ENCODE measurements around the gene DHX58.
A peak's percentile ranks its signal among the peaks of the same experiment; 100 is the strongest.
"Not testable (repeated sequence)": the region's sequence is repeated elsewhere in the genome, so short reads cannot be mapped to it uniquely, and the experiment has no call there.

DHX58 gene

DNA sequence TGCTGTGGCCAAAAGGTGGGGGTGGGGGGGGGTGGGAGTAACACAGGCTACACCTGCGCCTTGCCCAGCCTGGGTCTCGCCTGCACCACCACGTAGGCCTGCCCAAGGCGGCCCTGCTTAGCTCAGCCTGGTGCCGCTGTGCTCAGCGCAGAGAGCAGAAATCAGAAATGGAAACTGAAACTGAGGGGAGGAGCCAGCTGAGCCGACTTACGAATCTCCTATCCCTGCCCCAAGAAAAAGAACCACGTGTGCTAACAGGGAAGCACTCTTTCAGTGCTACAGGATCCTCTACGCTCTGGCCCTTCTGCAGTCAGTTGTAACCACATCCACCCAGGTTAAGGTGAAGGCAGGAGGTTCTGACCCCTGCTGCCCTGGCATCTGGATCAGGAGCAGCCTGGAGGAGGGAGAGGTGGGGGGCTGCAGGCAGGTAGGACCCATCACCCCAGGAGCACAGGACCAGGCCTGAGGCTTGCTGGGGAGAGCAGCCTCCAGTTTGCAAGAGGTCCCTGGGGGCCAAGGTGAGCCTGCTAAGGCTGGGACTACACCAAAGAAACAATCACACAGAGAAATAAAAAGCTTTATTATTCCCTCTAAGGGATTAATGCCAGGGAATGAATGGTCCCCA lies at the start of gene DHX58:
Gene DHX58 (minus strand): TSS at position 163 of the 625 bp plus-strand sequence. CDS start 822 bp downstream, outside the sequence.
- peak; percentile 95 for DNase-seq

DNA sequence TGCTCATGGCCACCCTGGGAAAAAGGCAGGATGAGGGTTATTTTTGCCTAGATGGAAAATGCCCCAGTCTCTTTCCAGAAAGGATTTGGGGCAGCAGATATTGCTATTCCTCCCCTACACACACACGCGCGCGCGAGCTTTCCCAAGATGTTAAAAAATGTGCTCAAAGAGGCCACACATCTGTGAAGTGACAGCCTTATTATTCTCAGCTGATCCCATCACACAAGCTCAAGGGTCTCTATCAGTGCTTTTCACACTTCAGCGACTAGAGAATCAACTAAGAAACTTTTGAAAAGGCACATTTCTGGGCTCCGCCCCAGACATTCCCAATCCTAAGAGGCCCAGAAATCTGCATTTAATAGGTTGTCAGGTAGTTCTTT lies 48.0 kb upstream of the DHX58 start:
- DNase-seq, result no peak

DNA sequence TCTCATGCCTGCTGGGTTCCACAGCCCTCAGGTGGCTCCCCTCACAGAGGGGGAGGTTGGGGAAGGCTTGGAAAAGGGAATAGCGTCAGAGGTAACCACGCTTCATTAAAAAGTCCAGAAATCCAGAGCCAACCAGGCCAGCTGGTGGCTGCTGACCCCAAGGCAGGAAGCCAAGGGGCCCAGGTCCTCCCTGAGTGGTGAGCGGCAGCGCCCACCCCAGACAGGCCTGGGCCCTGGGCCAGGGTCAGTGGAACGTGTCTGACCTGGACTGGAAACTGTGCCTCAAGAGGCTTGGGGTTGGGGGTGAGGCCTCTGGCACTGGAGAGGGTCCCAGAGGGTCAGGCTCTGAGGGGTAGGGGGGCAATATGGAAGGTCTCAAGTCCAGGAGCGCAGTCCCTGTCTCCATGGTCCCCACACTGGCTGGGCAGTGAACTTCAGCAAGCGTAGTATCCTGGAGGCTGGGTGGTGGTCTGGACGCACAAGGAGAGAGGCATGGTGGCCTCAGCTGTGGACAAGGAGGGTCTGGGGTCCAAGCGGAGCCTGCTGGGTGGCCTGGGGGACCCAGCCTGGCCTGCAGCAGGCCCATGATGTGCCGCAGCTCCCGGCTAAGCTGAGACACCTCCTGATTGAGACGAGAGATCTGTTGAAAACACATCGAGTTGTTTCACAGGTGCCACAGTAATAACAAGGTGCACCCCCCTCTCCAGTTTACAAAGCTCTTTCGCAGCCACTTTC lies 47.4 kb upstream of the DHX58 start:
- no peak for DNase-seq

DNA sequence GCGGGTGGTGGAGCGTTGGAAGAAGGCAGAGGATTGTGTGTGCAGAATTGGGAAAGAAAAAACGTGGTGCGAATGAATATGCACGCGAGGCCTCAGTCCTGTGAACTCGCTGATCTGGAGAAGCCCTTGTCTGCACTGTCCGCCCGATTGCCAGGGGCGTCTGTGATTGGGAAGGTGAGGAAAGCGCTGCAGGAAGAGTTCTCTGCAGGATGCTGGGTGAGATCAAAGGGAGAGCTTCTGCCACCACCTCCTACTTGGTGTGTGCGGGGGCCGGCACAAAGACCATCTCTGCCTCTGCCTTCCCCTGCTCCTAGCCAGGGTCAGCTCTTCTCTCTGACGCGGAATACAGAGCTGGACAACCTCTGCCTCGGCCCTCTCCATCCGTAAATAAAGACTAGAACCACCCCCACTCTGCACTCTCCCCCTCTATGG lies 43.1 kb upstream of the DHX58 start:
- DNase-seq, result no peak

DNA sequence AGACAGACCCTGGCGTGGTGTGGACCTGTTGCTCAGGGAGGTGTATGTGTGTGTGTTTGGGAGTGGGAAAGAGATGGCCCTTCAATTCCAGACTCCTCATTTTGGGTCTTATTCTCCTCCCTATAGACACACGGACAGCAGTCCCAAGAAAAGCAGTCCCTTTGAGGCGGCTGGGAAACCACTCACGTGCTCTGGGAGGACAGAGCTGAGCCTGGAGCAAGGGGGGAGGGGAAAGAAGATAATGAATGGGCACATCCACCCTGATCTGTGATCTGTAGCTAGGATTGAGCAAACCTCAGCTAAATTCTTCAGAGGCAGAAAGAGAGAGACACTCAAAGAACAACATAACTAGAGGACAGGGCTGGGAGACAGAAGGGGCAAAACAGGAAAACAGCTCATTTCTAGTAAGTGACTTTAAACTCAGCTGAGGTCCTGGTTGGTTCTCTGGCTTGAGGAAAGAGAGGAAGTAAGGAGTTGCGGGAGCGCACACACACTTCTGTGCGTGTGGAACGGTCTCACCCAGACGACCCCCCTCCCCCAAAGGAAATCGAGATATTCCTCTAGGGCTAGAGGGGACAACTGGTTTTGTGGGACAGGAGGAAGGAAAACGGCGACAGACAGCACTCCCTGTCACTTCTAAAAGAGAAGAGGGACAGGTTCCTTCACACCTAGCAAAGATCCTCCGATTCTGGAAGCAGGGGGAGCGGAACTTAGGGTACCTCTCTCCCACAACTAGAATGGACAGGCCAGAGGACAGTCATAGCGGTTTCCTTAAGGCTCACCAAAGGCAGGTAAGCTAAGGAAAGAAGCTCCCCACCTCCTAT lies 41.6 kb upstream of the DHX58 start:
- peak; percentile 15 for DNase-seq

DNA sequence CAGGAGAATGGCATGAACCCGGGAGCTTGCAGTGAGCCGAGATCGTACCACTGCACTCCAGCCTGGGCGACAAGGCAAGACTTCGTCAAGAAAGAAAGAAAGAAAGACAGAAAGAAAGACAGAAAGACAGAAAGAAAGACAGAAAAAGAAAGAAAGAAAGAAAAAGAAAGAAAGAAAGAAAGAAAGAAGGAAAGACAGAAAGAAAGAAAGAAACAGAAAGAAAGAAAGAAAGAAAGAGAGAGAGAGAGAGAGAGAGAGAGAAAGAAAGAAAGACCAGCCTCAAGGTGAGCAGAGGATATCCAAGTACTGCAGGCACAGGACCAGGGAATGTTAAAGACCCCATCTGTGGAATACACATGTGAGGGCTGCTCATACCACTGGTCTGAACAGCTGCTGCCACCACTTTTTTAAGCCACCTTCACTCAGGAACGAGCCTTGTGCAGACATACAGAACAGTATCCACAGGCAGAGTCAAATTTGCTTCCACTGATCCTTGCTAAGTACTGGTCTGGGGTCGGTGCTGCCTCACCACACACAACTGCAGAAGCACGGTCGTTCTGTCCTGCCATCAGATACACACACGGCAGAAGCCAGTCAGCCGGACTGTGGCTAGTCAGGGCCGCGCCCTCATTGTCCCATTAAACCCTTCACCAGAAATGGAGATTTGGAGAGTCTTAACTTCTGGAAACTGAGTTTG lies 34.5 kb upstream of the DHX58 start:
- DNase-seq, result no peak

DNA sequence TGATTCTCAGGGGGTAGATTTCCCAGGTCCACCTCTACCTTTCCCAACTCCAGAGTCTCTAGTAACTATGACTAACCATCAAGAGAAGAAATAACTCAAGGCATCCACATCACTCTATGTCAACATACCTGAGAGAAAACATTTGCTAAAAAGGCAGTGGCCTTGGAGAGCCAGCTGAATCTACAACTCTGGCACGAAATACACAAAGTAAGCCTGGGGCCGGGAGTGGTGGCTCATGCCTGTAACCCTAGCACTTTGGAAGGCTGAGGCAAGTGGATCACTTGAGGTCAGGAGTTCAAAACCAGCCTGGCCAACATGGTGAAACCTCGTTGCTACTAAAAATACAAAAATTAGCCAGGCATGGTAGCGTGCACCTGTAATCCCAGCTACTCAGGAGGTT lies 30.6 kb upstream of the DHX58 start:
- not testable (repeated sequence) for DNase-seq

DNA sequence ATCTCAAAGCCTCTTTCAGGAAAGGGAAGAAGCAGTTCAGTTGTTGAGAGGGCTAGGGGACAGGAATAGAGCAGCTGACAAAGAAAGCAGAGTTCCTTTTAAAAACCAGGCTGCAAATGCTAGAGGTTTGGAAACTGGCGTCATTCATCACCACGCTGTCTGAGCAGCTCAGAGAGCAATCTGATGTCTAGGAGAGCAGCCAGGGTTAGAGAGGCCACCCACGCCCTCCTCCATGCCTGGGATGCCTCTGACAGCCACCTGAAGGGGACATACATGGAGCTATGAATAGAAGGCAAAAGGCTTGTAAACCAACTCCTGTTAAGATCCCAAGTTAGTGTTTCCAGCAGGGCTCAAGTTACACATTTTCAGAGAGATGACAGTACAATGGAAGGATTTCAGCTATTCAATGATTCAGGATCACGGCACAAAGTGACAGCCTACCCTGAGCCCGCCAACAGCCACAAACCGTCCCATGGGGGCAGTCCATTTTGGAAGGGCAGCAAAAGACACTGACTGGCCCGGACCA lies 29.9 kb upstream of the DHX58 start:
- DNase-seq, result no peak

DNA sequence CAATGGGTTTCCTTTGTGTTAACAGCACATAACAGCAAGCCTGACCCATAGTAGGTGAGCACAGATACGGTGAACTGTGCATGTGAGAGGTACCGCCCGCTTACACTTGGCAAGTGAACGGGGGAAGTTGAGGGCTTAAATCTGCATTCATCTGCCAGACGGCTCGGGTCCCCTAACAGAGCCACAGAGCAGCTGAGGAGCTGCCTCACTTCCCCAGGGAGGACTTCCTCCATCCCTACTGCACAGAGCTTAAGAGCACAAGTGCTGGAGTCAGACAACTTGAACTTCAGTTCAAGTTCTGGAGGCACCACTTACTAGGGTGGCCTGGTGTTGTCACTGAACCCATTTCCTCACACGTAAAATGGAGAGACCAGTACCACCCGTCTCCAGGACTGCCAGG lies 28.9 kb upstream of the DHX58 start:
- no peak for DNase-seq

DNA sequence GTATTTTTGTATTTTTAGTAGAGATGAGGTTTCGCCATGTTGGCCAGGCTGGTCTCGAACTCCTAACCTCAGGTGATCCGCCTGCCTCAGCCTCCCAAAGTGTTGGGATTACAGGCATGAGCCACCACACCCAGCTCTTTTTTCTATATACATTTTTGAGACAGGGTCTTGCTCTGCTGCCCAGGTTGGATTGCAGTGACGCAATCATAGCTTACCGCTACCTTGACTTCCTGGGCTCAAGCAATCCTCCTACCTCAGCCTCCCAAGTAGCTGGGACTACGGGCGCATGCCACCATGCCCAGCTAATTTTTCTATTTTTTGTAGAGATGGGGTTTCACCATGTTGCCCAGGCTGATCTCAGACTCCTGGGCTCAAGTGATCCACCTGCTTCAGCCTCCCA lies 28.2 kb upstream of the DHX58 start:
- DNase-seq, result not testable (repeated sequence)

DNA sequence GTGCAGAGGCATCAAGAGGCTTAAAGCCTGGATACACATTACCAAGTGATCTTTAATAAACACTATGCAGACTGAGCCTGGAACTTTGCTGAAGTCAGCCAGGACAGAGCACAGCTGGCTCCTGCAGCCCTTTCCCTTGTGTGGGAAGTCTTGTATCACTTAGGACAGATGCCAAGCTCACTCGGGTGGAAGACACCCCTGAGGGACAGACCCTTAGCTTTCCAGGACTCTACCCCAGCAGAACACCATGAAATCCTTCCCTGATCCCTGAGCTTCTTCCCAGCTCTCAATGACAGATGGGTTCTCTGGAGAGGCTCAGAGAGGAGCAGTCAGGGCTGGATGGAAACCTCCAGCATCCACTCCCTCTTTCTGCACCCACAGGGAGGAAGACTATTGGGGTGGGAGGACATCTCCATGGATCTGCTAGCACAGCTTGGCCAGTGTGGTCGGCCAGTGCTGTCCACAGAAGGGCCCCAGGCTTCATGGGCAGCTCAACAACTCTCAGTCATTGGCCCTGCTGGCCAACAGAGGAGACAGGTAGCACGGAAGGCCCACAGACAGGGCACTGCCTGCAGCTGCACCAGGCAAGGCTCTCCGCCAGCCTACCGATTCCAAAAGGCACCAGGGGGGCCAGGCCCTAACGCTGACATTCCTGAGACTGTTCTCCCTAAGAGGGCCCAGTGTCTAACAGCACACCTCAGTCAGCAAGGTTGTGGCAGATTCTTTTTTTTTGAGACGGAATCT lies 26.4 kb upstream of the DHX58 start:
- no peak for DNase-seq

DNA sequence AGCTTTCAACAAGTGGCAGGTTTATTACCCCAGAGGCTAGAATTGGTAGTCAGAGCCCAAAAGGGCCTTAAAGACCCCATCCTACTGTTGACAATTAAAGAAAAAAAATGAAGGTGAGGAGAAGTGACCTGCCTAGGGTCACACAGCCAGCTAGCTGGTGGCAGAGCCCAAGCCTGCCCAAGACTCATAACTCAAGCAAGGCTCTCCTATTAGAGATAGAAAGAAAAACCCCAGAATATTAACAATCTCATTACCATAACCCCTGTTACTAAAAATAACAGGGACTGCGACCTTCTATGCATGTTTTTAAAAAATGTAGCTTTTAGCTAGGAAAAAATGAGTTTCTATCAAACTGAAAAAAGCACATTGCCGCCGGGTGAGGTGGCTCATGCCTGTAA lies 24.1 kb upstream of the DHX58 start:
- DNase-seq, result no peak

DNA sequence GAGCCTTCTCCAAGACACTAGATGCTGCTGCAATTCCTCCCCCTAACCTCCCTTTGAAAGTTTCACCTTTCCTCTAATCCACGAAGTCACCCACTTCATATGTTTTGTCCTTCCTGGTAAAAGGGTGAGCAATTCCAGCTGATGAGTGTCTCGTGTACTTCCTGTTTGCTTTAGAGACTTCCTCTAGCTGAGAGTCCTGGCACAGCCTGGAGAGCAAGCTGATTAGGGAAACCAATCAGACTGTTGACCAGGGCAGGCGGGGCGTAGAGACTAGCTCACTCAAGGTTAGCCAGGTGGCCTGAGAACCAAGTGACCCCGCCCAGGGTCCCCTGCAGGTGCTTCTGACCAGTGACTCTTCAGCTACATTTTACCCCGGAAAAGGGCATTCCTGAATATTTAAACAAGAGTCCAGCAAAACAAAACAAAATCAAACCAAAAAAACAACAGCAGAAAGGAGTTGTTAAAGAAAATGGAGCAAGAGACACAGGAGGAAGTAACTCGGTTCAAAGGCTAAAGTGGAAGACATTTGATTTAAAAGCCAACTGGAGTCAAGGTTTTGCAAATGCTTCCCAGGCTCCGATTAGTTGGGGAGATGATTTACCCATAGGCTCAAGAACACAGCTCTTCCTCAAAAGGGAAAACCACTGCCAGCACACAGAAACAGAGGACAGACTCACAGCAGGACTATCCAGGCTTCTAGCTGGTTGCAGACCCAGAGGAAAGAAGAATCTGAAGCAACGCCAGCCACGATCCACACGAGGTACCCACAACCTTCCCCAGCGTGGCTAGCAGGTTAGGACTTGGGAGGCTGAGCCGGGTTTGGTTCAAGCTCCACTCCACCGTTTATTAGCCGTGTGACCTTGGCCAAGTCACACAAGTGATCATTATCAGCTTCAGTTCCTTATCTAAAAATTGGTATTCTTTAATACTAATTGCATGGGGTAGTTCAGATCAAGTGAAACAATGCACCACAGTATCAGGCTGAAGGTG lies 23.4 kb upstream of the DHX58 start:
- DNase-seq, result peak; percentile 19

DNA sequence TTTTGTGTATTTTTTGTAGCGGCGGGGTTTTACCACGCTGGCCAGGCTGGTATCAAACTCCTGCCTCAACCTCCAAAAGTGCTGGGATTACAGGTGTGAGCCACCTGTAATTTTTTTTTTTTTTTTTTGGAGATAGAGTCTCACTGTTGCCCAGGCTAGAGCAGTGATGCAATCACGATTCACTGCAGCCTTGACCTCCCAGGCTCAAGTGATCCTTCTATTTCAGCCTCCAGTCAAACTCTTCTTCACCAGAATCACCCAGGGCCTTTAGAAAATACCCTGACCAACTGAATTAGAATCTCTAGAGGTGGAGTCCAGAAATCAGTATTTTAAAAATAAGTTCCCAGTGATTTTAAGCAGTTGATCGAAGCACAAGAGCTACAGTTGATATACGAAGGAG lies 22.6 kb upstream of the DHX58 start:
- DNase-seq, result no peak

DNA sequence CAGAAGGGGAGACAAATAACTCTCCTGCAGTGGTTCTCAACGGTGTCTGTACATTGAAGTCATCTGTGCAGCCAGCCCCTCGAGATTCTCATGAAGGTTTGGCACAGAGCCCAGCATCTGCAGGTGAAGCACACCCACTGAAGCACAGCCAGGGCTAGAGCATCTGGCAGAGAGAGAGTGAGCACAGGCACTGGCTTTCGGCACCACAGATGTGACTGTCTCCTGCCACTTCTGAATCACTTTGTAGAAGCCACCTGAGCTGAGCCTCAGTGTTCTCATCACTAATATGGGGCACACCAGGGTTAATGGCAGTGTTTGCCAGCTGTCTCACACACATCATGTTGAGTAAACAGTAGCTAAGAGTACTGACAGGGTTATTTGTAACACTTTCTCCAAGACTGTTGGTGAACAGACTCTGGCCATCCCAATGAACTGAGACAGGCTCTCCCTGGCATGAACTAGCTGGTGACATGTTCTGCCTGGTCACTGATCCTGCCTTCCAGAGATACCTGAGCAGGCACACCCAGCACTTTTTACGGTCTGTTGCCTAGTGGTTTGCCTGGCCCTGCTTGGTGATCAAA lies 21.0 kb upstream of the DHX58 start:
- DNase-seq, result peak; percentile 93

DNA sequence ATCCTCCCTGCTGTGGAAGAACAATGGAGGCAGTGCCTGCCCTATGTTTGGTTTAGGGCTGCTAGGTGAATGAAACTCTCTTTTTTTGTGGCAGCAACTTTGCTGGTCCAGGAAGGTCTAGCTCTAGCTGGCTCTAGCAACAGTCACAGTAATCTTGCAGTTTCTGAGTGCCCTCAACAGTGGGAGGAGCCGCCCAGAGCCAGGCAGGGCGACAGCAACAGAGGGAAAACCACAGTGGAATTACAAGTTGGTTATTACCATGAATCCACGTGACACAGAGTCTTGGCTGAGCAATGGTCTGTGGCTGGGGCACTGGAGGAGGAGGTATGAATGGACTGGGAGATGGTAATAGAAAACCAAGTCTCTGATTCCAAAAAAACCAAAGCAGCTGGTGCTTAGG lies 20.4 kb upstream of the DHX58 start:
- peak; percentile 58 for DNase-seq

DNA sequence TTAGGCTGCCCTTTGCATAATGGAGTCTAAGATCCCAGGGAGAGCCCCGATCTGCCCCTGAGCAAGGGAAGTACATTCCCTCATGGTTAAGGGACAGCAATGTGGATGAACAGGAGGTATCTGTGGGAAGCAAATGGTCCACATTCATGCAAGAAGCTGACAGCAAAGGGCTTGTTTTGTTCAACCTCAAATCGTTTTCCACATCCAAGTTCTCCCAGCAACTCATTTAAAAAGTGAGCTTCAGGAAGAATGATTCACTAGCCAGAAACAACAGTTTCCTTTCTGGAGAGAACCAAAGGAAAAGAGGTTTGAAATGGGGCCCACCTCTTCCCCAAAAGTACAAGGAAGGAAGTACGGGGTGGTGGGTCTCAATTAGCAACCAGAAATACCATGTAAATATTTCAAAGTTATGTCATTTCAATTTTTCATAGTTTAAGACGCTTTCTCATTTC lies 19.5 kb upstream of the DHX58 start:
- DNase-seq, result no peak

DNA sequence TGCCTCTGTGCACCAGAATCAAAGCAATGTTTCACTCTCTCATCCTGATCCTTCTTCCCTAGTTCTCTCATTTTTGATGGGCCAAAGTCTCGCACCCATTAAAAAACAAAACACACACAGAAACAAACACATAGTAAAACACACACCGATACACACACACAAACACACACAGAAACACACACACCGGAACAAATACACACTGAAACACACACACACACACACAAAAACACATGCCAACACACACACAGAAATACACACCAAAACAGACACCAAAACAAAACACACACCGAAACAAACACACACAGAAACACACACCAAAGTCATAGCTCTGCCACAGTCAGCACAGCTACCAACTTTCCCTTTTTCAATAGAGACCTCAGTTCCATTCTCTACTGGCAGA lies 18.7 kb upstream of the DHX58 start:
- no peak for DNase-seq

DNA sequence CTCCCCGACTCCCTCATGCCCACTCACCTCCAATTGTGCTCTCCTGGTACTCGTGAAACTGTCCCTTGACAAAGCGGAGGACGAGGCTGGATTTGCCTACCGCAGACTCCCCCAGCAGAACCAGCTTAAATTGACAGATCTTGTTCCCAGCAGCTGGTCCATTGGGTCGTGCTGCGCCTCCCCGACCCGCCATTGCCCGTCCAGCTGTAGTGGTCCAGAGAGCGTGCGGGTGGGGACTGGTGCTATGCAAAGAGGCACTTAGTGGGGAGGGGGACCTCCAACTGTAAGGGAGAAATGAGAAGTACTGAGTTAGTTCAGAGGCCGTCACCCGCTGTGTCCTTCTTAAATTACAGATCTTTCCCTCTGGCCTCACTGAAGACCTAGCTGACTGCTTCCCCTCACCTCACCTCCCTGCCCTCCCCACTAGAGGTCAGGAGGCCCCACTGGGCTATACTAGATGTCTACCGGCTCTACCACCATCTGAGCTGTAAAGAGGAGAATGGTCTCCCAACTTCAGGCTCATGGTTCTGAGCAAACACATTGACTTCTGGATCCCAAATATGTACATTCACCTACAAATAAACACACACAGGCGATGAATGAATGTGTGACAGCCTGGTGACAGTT lies 17.9 kb upstream of the DHX58 start:
- no peak for DNase-seq

Data from RPMI8226 (cell line).